Thyroid gland (tissue), 4 donors: ENCODE data around the gene P2RY2.

ENCODE experiments used
- CTCF ChIP-seq, 6 experiments: fragments of 200-600 bp in 3 of 6; fragments of 450-650 bp in 3 of 6; sonication (generic) in 3 of 6; IDR thresholded peaks; one replicate each; pipeline ENCODE4 v1.5.1; 2016 to 2019; ENCODE audit warnings: antibody characterized with exemption in 6 of 6, mild to moderate bottlenecking in 2 of 6, inconsistent platforms in 1 of 6, moderate library complexity in 1 of 6
- POLR2A ChIP-seq, 2 donors: fragments of 450-650 bp; IDR thresholded peaks; one replicate each; pipeline ENCODE4 v1.6.1; 2017; ENCODE audit warnings: antibody characterized with exemption in 2 of 2, mild to moderate bottlenecking in 2 of 2, moderate library complexity in 1 of 2

- TF ChIP-seq CTCF (IDR thresholded peaks at IDR 0.05) (no peak), POLR2A (IDR thresholded peaks at IDR 0.05) (no peak)
Observed at GRCh38 chr11:73281796-73282660, 63.9 kb downstream of the P2RY2 start.
